Right atrium auricular region (tissue), 2 donors: Measurements from ENCODE around the gene TTC16. TPM values are rescaled to one million over a fixed set of nuclear protein-coding genes. Genes with fewer than 3 reads are reported as not detected.

ENCODE experiments used
- DNase-seq: peaks from one replicate; pipeline ENCODE4 v3.0.0-alpha.2; 2019; ENCODE audit warnings: low spot score
- H3K27ac ChIP-seq, 2 donors: fragments of 200-600 bp; sonication (generic); 1 replicate in 1 of 2; 2 replicates in 1 of 2; pipeline ENCODE4 v1.5.1; 2016 to 2019
- H3K27me3 ChIP-seq, 2 donors: fragments of 200-600 bp; sonication (generic); one replicate each; pipeline versions ENCODE4 v1.5.1 to v1.6.0; 2017 to 2019
- H3K36me3 ChIP-seq: fragments of 200-600 bp; sonication (generic); one replicate; pipeline ENCODE4 v1.5.1; 2016
- H3K4me1 ChIP-seq, 2 donors: fragments of 200-600 bp; sonication (generic); one replicate each; pipeline versions ENCODE4 v1.5.1 to v1.6.0; 2017 to 2019
- H3K4me3 ChIP-seq, 2 donors: fragments of 200-600 bp; sonication (generic); 1 replicate in 1 of 2; 2 replicates in 1 of 2; pipeline ENCODE4 v1.5.1; 2017 to 2019; ENCODE audit warnings: mild to moderate bottlenecking in 1 of 2, moderate library complexity in 1 of 2
- H3K9me3 ChIP-seq, 2 donors: fragments of 200-600 bp; sonication (generic); one replicate each; pipeline ENCODE4 v1.5.1; 2019
- CTCF ChIP-seq, 2 donors: fragments of 200-600 bp; sonication (generic); IDR thresholded peaks; one replicate each; pipeline ENCODE4 v1.5.1; 2019; ENCODE audit warnings: antibody characterized with exemption in 2 of 2
- total RNA-seq, 2 donors: library from RNA; depleted of rRNA; stranded (reverse); fragments of >200 nt; gene quantifications; one replicate each; pipeline ENCODE4 v1.1.0, GENCODE V29; 2016

Gene TTC16
- total RNA-seq, 2 donors from 2014 or later = 0.11 to 0.16 TPM

- Histone ChIP-seq H3K9me3 (no peaks in the 10 kb centered on the region), H3K4me3 (no peak overlapping the region), H3K4me1 (peaks cover 0 to 26% of the 10 kb centered on the region in 2 donors), H3K36me3 (no peaks in the 10 kb centered on the region), H3K27me3 (no peaks in the 10 kb centered on the region), H3K27ac (no peak overlapping the region)
- no peak for TF ChIP-seq CTCF (IDR thresholded peaks at IDR 0.05)
- no peak for DNase-seq
Observed at GRCh38 chr9:127772603-127773002, 56.7 kb downstream of the TTC16 start.

- TF ChIP-seq CTCF (IDR thresholded peaks at IDR 0.05) = no peak
- H3K36me3 ChIP-seq = no peaks in the 10 kb centered on the region
- no peak overlapping the region for H3K27ac ChIP-seq
- no peak overlapping the region for H3K4me3 ChIP-seq
- H3K4me1 ChIP-seq = peaks cover 0 to 24% of the 10 kb centered on the region in 2 donors
- H3K27me3 ChIP-seq = no peaks in the 10 kb centered on the region
- no peaks in the 10 kb centered on the region for H3K9me3 ChIP-seq
- DNase-seq = no peak
Observed at GRCh38 chr9:127773272-127773671, 57.4 kb downstream of the TTC16 start.

GRCh38 chr9:127773981-127774380 lies 58.1 kb downstream of the TTC16 start:
- H3K9me3 ChIP-seq = no peaks in the 10 kb centered on the region
- no peak overlapping the region for H3K27ac ChIP-seq
- no peak overlapping the region for H3K4me3 ChIP-seq
- DNase-seq = no peak
- no peak for TF ChIP-seq CTCF (IDR thresholded peaks at IDR 0.05)
- H3K27me3 ChIP-seq = no peaks in the 10 kb centered on the region
- H3K4me1 ChIP-seq = peaks cover 0 to 27% of the 10 kb centered on the region in 2 donors
- no peaks in the 10 kb centered on the region for H3K36me3 ChIP-seq

GRCh38 chr9:127776195-127776923 lies 60.5 kb downstream of the TTC16 start:
- no peak for DNase-seq

GRCh38 chr9:127776924-127777289 lies 61.0 kb downstream of the TTC16 start:
- Histone ChIP-seq H3K27me3 (no peaks in the 10 kb centered on the region), H3K36me3 (no peaks in the 10 kb centered on the region), H3K4me3 (peak overlapping the region in 1 of 2 donors; percentile 32), H3K9me3 (no peaks in the 10 kb centered on the region), H3K27ac (peak overlapping the region in 1 of 2 donors; percentile 10), H3K4me1 (peaks cover 0 to 21% of the 10 kb centered on the region in 2 donors)
- no peak for DNase-seq
- no peak for TF ChIP-seq CTCF (IDR thresholded peaks at IDR 0.05)

More at GRCh38 chr9:127776195-127776923, 60.5 kb downstream of the TTC16 start:
- H3K27me3 ChIP-seq = no peaks in the 10 kb centered on the region
- TF ChIP-seq CTCF (IDR thresholded peaks at IDR 0.05) = no peak
- no peaks in the 10 kb centered on the region for H3K36me3 ChIP-seq
- peak overlapping the region in 1 of 2 donors; percentile 32 for H3K4me3 ChIP-seq
- H3K4me1 ChIP-seq = peaks cover 0 to 21% of the 10 kb centered on the region in 2 donors
- H3K9me3 ChIP-seq = no peaks in the 10 kb centered on the region
- H3K27ac ChIP-seq = no peak overlapping the region
